GM21390 (cell line): ENCODE results near the gene PTPRN2.

Source experiments
- ATAC-seq: cut with Tn5 transposase; IDR thresholded peaks from one replicate; pipeline ENCODE4 v1.9.1; 2021; ENCODE audit not compliant: unreplicated experiment

The PTPRN2 gene

DNA sequence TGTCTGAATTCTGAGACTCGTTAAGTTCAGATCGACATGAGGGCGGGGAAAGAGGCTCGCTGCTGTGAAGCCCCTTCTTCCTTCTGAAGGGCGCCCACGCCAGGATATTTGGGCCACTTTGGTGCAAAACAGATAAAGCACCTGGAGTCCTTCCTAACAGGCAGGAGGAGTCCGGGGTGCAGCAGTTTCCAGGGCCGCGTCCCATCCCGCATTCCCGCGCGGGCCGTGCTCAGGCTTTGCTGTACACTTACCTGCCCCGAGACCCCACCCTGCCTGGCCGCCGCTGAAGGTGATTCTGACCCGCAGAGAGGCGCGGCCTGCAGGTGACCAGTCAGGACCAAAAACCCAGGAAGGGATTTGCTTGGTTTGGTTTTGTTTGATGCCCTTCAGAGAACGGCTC is 454.6 kb downstream of the PTPRN2 start:
- ATAC-seq: no peak

- no peak for ATAC-seq
Observed at GRCh38 chr7:158130023-158130409, 457.6 kb downstream of the PTPRN2 start.

DNA sequence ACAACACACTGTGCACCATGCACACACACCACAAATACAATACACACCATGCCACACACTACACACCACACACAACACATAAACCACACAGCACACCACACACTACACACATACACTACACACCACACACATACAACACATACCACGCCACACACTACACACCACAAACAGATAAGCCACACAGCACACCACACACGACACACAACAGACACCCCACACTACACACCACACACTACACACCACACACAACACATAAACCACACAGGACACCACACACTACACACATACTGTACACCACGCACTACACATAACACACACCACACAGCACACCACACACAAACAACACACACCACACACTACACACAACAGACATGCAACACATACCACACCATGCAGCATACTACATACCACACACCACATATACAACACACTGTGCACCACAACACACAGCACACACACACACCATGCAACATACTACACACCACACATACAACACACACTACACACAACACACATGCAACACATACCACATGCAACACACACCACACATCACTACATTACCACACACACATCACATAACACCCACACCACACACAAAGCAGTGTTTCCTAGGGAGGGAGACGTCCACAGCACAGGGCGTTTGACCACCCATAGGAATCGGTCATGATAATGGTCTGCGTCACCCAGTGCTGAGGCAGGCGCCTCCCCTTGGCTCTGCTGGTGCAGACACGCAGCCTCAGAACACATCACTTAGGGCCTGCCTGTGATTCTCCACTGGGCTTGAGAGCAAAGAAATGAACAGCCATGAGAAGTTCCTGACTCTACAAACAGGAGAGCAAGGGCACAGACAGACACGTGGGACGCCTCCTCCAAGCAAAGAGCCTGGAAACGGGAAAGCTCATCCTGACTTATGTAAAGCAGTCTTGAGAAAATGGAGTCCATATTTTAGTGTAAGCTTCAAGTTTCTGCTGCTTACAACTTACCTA is 458.3 kb downstream of the PTPRN2 start:
- no peak for ATAC-seq

DNA sequence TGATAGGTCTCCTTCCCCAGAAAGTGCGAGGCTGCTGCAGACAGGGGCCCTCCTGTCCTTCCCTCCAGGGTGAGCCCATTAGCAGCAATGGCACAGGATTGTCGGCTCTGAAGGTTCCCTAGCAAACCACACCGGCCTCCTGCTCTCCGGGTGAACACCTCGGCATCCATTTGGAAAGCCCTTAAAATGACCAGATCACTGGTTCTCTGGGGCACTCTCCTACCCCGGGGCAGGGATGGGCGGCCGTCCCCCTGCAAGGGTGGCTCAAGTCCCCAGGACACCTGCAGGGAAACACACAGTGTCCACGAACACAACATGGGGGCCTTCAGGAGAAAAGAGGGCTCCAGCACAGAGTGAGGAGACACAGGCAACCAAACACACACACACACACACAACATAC is 459.1 kb downstream of the PTPRN2 start:
- no peak for ATAC-seq

- ATAC-seq: no peak
Observed at GRCh38 chr7:158127241-158127640, 460.4 kb downstream of the PTPRN2 start.

DNA sequence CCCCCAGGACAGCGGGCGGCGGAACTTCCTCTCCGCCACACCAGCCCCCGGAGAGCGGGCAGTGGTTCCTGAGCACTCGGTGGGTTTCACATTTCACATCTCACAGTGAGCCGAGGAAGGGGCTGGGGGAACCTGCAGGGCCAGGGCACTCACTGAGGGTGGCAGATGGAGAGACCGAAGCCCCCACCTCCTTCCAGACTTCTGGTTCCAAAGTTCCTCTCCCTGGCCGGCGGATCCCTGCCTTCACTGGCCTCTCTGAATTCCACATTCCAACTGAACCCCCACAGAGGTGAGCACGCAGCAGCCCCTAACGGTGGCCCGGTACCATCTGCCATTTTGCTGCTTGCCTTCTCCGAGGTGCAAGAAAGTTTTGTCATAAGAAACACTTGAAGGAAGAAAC is 461.0 kb downstream of the PTPRN2 start:
- no peak for ATAC-seq

GRCh38 chr7:158125721-158126120 is 461.9 kb downstream of the PTPRN2 start:
- ATAC-seq: no peak

DNA sequence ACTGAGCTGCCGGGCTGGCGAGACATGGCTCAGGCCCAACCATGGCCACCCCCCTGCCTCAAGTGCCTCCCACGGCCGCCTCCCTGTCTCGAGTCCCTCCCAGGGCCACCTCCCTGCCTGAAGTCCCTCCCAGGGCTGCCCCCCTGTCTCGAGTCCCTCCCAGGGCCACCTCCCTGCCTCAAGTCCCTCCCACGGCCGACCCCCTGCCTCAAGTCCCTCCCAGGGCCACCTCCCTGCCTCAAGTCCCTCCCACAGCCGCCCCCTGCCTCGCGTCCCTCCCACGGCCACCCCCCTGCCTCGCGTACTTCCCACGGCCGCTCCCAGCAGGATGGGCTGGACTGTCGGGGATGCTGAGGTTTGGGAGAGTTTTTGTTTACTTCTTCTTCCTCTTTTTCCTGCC is 462.5 kb downstream of the PTPRN2 start:
- ATAC-seq: no peak

GRCh38 chr7:158124671-158125079 is 462.9 kb downstream of the PTPRN2 start:
- no peak for ATAC-seq

- no peak for ATAC-seq
Observed at GRCh38 chr7:158123753-158124152, 463.9 kb downstream of the PTPRN2 start.

DNA sequence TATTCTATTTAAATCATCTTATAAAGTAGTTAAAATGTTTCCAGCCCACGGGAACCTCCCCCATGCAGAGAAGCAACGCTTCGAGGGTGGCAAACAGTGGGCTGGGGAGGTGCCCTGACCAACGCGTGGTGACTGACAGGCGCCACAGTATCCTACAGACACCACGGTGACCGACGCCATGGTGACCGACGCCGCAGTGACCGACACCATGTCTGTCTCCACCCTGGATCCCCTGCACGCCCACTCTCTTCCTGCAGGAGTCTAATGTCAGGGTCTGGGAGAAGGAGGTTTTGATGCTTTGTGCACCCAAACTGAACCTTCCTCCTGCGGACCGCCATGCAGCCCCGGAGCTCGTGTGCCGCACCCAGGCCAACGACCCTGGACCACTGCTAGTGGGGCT is 464.4 kb downstream of the PTPRN2 start:
- ATAC-seq: no peak

GRCh38 chr7:158121441-158122045 is 466.1 kb downstream of the PTPRN2 start:
- ATAC-seq: no peak

GRCh38 chr7:158120716-158121115 is 466.9 kb downstream of the PTPRN2 start:
- ATAC-seq: no peak

DNA sequence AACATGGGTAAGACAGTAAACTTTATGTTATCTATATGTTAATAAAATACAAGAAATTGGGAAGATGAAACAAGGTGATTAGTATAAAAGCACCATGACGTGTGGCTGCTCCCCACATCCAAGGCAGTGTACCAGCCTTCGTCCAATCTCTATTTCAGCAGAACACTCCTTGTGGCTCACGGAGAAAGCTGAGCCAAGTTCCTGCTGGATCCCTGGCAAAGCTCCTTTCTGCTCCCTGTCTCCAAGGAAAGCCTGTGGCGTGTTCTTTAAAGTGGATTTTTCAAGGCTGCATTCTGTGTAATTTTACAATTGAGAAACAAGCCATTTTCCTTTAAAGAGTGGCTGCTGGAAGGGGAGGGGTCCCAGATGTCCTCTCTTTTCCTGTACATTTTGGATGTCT is 467.3 kb downstream of the PTPRN2 start:
- no peak for ATAC-seq

DNA sequence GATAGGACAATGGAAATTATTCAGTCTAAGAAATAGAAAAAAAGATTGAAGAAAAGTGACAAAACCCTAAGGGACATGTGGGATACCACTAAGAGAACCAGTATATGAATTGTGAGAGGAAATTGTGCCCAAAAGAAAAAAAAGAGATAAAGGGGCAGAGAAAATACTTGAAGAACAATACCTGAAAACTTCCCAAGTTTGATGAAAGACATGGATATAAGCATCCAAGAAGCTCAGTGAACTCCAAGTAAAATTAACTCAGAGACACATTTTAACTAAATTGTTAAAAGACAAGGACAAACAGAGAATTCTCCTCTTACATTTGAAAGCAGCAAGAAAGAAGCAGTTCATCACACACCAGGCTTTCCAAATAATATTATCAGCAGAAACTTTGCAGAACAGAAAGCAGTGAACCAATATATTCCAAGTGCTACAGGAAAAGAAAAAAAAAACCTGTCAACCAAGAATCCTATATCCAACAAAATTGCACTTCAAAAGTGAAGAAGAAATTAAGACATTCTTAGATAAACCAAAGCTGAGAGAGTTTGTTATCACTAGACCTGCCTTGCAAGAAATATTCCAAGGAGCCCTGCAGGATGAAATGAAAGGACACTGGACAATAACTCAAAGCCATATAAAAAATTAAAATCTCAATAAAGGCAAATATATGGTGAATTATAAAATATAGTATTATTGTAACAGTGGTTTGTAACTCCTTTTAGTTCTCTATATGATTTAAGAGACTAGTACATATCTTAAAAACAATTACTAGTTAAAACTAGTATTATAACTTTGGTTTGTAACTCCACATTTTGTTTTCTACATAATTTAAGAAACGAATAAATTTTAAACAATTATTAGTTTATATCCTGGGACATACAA is 470.0 kb downstream of the PTPRN2 start:
- no peak for ATAC-seq

- ATAC-seq: no peak
Observed at GRCh38 chr7:158116235-158116634, 471.4 kb downstream of the PTPRN2 start.

DNA sequence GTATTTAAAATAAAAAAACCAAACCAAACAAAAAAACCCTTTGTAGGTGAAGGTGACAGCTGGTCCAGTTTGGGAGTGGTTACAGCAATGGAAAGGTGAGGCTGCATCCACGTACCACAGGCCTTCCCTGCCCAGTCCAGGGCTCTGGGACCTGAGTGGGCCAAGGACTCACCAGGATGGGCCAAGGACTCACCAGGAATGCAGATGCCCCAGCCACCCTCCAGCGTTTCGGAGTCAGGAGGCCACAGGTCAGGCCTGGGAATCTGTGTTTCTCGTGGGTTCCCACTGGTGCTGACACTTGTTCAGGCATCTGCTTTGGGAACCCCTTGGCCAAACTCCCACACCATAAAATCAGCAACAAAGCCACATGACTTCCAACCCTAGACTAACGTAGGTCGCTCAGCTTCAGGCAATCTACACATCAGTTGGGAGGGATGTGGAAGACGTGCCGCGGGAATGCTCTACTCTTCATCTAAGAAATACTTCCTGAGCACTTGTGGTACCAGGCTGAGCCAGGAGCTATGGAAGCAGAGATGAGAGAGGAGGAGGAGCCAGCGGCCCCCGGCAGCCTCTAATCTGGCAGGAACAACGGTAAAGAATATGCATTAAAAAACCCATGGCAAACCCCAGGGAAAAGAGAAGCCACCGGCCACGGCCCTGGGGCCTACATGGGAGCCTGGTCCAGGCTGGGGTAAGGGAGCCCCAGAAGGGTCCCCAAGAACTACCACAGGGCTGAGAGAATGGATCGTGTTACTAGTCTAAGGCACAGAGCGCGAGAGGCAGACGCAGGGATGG is 473.4 kb downstream of the PTPRN2 start:
- no peak for ATAC-seq

DNA sequence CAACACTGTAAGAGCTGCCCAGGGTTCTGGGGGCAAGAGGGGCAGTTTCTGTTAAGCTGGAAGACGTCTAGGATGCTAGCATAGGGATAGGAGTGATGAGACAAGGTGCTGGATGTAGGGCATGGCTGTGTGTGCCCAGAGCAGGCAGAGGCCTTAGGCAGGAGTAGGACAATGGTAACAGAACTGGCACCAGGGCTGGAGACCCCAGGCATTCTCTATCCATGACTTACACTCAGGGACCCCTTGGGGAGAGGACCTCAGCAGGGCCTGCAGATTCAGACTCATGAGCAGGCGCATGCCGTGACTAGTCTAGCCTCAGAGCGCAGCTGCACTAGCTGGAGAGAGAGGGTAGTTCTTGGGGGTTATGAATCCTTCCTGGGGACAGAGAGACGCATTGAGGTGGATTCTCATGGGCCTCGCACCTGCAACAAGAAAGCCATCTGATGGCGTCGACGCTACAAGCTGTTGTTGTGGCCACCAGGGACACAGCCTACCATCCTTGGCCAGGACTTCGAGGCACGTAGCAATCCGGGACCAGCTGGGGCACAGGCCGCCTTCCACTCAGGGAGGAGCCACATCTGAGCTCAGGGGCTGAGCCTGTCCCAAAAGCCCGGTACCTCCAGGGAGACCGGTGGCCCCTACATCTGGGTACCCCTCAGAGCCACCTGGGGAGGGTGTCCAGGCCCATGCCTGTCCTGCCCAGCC is 474.1 kb downstream of the PTPRN2 start:
- no peak for ATAC-seq

- no peak for ATAC-seq
Observed at GRCh38 chr7:158112571-158113320, 474.9 kb downstream of the PTPRN2 start.
